CD14-positive monocyte (primary cell): ENCODE data around the gene CFAP92. TPM values are rescaled to one million over a fixed set of nuclear protein-coding genes. Genes with fewer than 3 reads are reported as not detected.

ENCODE experiments used
- DNase-seq, 3 donors: peaks; one replicate each; pipeline ENCODE4 v3.0.0-alpha.2; 2011 to 2022
- H2AFZ ChIP-seq: 2 replicates; pipeline ENCODE4 v1.6.0; 2012; ENCODE audit warnings: mild to moderate bottlenecking, low read depth, low read length, inconsistent platforms; ENCODE audit not compliant: insufficient read depth, poor library complexity, severe bottlenecking
- H3K27ac ChIP-seq, 2 donors: 1 replicate in 1 of 2; 2 replicates in 1 of 2; pipeline ENCODE4 v1.5.1; 2012 to 2013; ENCODE audit warnings: low read length in 2 of 2, control low read depth in 1 of 2, inconsistent platforms in 1 of 2, low read depth in 1 of 2, mild to moderate bottlenecking in 1 of 2
- H3K27me3 ChIP-seq, 2 donors: one replicate each; pipeline versions ENCODE4 v1.6.0 to v1.6.1; 2011 to 2013; ENCODE audit warnings: low read length in 2 of 2; ENCODE audit not compliant: control insufficient read depth in 2 of 2, insufficient read depth in 2 of 2
- H3K36me3 ChIP-seq, 2 donors: replicated peaks in 1 of 2; 1 replicate in 1 of 2; 2 replicates in 1 of 2; pipeline versions ENCODE4 v1.5.1 to v1.6.1; 2012 to 2013; ENCODE audit warnings: low read length in 2 of 2, control low read depth in 1 of 2, inconsistent platforms in 1 of 2, mild to moderate bottlenecking in 1 of 2; ENCODE audit not compliant: insufficient read depth in 2 of 2, control insufficient read depth in 1 of 2
- H3K4me1 ChIP-seq, 2 donors: 1 replicate in 1 of 2; 2 replicates in 1 of 2; pipeline versions ENCODE4 v1.5.1 to v1.6.1; 2012 to 2013; ENCODE audit warnings: low read length in 2 of 2, control low read depth in 1 of 2, inconsistent platforms in 1 of 2, mild to moderate bottlenecking in 1 of 2, moderate library complexity in 1 of 2; ENCODE audit not compliant: insufficient read depth in 2 of 2, control insufficient read depth in 1 of 2
- H3K4me2 ChIP-seq: replicated peaks from 2 replicates; pipeline ENCODE3; 2012; ENCODE audit warnings: low read length, moderate library complexity, mild to moderate bottlenecking; ENCODE audit not compliant: poor library complexity, severe bottlenecking; ENCODE audit errors: extremely low read depth
- H3K4me3 ChIP-seq, 3 experiments: fragments of 200-600 bp in 1 of 3; sonication (generic) in 1 of 3; replicated peaks in 1 of 3; 1 replicate in 2 of 3; 2 replicates in 1 of 3; pipeline ENCODE4 v1.5.1; 2011 to 2013; ENCODE audit warnings: low read length in 3 of 3, mild to moderate bottlenecking in 3 of 3, control low read depth in 2 of 3, low read depth in 2 of 3, inconsistent platforms in 1 of 3, moderate library complexity in 1 of 3
- H3K79me2 ChIP-seq: 2 replicates; pipeline ENCODE4 v1.6.0; 2012; ENCODE audit warnings: mild to moderate bottlenecking, control low read depth, inconsistent platforms, low read length, moderate library complexity; ENCODE audit not compliant: insufficient read depth
- H3K9ac ChIP-seq: 2 replicates; pipeline ENCODE4 v1.6.0; 2017; ENCODE audit warnings: low read length, mild to moderate bottlenecking; ENCODE audit not compliant: insufficient read depth, poor library complexity, severe bottlenecking
- H3K9me3 ChIP-seq, 2 donors: replicated peaks in 1 of 2; 1 replicate in 1 of 2; 2 replicates in 1 of 2; pipeline versions ENCODE4 v1.5.1 to v1.6.1; 2012 to 2013; ENCODE audit warnings: low read length in 2 of 2, control low read depth in 1 of 2; ENCODE audit not compliant: control insufficient read depth in 1 of 2, insufficient read depth in 1 of 2
- H4K20me1 ChIP-seq: 2 replicates; pipeline ENCODE4 v1.6.0; 2012; ENCODE audit warnings: mild to moderate bottlenecking, low read length, control low read depth, moderate library complexity; ENCODE audit not compliant: insufficient read depth
- H3K27ac Mint-ChIP-seq, 7 donors: one replicate each; pipeline ENCODE4 v1.8.0; 2020; ENCODE audit warnings: mild to moderate bottlenecking in 7 of 7, mixed read lengths in 7 of 7, moderate library complexity in 6 of 7, inconsistent platforms in 2 of 7
- H3K27me3 Mint-ChIP-seq, 3 donors: one replicate each; pipeline ENCODE4 v1.8.0; 2021 to 2022; ENCODE audit warnings: low read depth in 3 of 3, mild to moderate bottlenecking in 3 of 3, mixed read lengths in 3 of 3, moderate library complexity in 3 of 3, inconsistent platforms in 1 of 3
- H3K36me3 Mint-ChIP-seq, 2 donors: one replicate each; pipeline ENCODE4 v1.8.0; 2020; ENCODE audit warnings: mixed read lengths in 2 of 2, inconsistent platforms in 1 of 2, mild to moderate bottlenecking in 1 of 2
- H3K4me1 Mint-ChIP-seq: one replicate; pipeline ENCODE4 v1.8.0; 2020; ENCODE audit warnings: mild to moderate bottlenecking, mixed read lengths
- H3K4me3 Mint-ChIP-seq, 2 donors: one replicate each; pipeline ENCODE4 v1.8.0; 2020; ENCODE audit warnings: mild to moderate bottlenecking in 2 of 2, mixed read lengths in 2 of 2, moderate library complexity in 1 of 2
- H3K9me3 Mint-ChIP-seq, 7 donors: one replicate each; pipeline ENCODE4 v1.8.0; 2020 to 2022; ENCODE audit warnings: mixed read lengths in 7 of 7, mild to moderate bottlenecking in 6 of 7, moderate library complexity in 6 of 7, inconsistent platforms in 2 of 7
- whole genome bisulfite sequencing: methylation state at CpG from one replicate; pipeline ENCODE4 v1.1.5; 2013; ENCODE audit warnings: missing lambda C conversion rate; ENCODE audit not compliant: insufficient coverage; 5-methylcytosine and 5-hydroxymethylcytosine counted together
- intact Hi-C, 2 donors: fragments of 100-400 bp; cut with micrococcal nuclease; formaldehyde crosslinking; loops; one replicate each; pipeline versions ENCODE4 v1.15.0 to v1.15.1; 2023
- polyA plus RNA-seq, 3 donors: library from polyadenylated mRNA; depleted of rRNA in 1 of 3; unstranded in 2 of 3; stranded (reverse) in 1 of 3; fragments of 300-500 nt in 2 of 3; fragments of >200 nt in 1 of 3; fragmentation: Illumina TruSeq in 2 of 3; gene quantifications; 1 replicate in 2 of 3; 2 replicates in 1 of 3; pipeline ENCODE4 v1.2.3, GENCODE V29; 2012 to 2021
- TF ChIP-seq, protein P1 (sequence below): fragments of 200-600 bp; IDR thresholded peaks from one replicate; pipeline ENCODE4 v1.8.0; 2022; ENCODE audit warnings: antibody characterized with exemption, mild to moderate bottlenecking

Gene CFAP92
- polyA plus RNA-seq, 3 donors, result 0.12 to 0.50 (median 0.19) TPM

GRCh38 chr3:129014793-129015345 lies 21.0 kb upstream of the CFAP92 start:
- Histone ChIP-seq H3K9me3 (peaks cover 0 to 3% of the 10 kb centered on the region in 2 donors), H3K36me3 (no peaks in the 10 kb centered on the region), H3K27ac (no peak overlapping the region), H3K27me3 (no peaks in the 10 kb centered on the region), H3K9ac (no peak overlapping the region), H3K4me2 (no peak overlapping the region), H4K20me1 (no peaks in the 10 kb centered on the region), H3K4me3 (no peak overlapping the region), H3K79me2 (no peaks in the 10 kb centered on the region), H2AFZ (no peak overlapping the region), H3K4me1 (peaks cover 16 to 19% of the 10 kb centered on the region in 2 donors)
- WGBS, result 93% methylated on average over 6 of the region's 9 CpGs
- Mint-ChIP-seq H3K4me1 (peaks cover 20% of the 10 kb centered on the region), H3K36me3 (peaks cover 0 to 2% of the 10 kb centered on the region in 2 donors), H3K4me3 (no peak overlapping the region), H3K27me3 (peaks cover 4 to 9% (median 6%) of the 10 kb centered on the region in 3 donors), H3K27ac (peak overlapping the region in 3 of 7 donors; percentile 3 to 42 (median 27)), H3K9me3 (no peaks in the 10 kb centered on the region)
- DNase-seq, result no peak
- intact Hi-C loops, result no loop called here
- TF ChIP-seq, protein P1, sequence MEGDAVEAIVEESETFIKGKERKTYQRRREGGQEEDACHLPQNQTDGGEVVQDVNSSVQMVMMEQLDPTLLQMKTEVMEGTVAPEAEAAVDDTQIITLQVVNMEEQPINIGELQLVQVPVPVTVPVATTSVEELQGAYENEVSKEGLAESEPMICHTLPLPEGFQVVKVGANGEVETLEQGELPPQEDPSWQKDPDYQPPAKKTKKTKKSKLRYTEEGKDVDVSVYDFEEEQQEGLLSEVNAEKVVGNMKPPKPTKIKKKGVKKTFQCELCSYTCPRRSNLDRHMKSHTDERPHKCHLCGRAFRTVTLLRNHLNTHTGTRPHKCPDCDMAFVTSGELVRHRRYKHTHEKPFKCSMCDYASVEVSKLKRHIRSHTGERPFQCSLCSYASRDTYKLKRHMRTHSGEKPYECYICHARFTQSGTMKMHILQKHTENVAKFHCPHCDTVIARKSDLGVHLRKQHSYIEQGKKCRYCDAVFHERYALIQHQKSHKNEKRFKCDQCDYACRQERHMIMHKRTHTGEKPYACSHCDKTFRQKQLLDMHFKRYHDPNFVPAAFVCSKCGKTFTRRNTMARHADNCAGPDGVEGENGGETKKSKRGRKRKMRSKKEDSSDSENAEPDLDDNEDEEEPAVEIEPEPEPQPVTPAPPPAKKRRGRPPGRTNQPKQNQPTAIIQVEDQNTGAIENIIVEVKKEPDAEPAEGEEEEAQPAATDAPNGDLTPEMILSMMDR, result no peak

DNA sequence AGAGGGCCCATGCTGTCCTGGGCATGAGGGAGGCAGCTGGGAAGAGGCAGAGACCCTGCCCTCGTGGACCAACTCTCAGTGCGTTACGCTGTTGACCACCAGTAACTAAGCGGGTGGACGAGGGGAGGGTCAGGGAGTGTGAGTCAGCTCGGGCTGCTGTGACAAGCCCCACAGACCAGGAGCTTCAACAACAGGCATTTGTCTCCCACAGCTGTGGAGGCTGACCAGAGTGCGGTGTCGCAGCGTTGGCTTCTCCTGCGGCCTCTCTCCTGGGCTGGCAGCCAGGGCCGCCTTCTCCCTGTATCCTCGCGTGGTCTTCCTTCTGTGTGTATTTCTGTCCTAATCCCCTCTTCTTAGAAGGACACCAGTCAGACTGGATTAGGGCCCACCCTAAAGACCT lies 20.3 kb upstream of the CFAP92 start:
- 95% methylated on average over 13 of the region's 13 CpGs for WGBS
- Histone ChIP-seq H3K79me2 (no peaks in the 10 kb centered on the region), H2AFZ (no peak overlapping the region), H3K36me3 (no peaks in the 10 kb centered on the region), H3K27ac (no peak overlapping the region), H3K9me3 (peaks cover 0 to 3% of the 10 kb centered on the region in 2 donors), H3K9ac (no peak overlapping the region), H3K4me1 (peaks cover 16 to 19% of the 10 kb centered on the region in 2 donors), H3K27me3 (no peaks in the 10 kb centered on the region), H3K4me3 (no peak overlapping the region), H4K20me1 (no peaks in the 10 kb centered on the region), H3K4me2 (no peak overlapping the region)
- DNase-seq, result no peak
- Mint-ChIP-seq H3K4me1 (peaks cover 20% of the 10 kb centered on the region), H3K27me3 (peaks cover 4 to 9% (median 6%) of the 10 kb centered on the region in 3 donors), H3K9me3 (no peaks in the 10 kb centered on the region), H3K27ac (no peak overlapping the region), H3K36me3 (peaks cover 0 to 2% of the 10 kb centered on the region in 2 donors), H3K4me3 (no peak overlapping the region)
- TF ChIP-seq, protein P1, result no peak
- intact Hi-C loops, result no loop called here
